Calu3 (cell line): ENCODE data around the gene PDK2. TPM values are rescaled to one million over a fixed set of nuclear protein-coding genes. Genes with fewer than 3 reads are reported as not detected.

ENCODE experiments used
- BruUV-seq: library from RNA; stranded (reverse); fragments of 400-500 nt; replicated peaks from 2 replicates; lab custom pipeline; 2021; lab: Mats Ljungman, UMichigan
- CTCF ChIA-PET: fragments of 300-600 bp; sonication (Branson Sonifier 250); formaldehyde crosslinking; loops from one replicate; lab custom pipeline; 2022; ENCODE audit warnings: antibody characterized with exemption; lab: Charles Lee
- DNase-seq: peaks from one replicate; pipeline ENCODE4 v3.0.0; 2022
- H3K27ac Mint-ChIP-seq: one replicate; pipeline ENCODE4 v1.8.0; 2022; ENCODE audit warnings: mixed read lengths; ENCODE audit not compliant: unreplicated experiment
- H3K27me3 Mint-ChIP-seq: one replicate; pipeline ENCODE4 v1.8.0; 2022; ENCODE audit warnings: mixed read lengths; ENCODE audit not compliant: unreplicated experiment
- H3K36me3 Mint-ChIP-seq: one replicate; pipeline ENCODE4 v1.8.0; 2022; ENCODE audit warnings: mild to moderate bottlenecking, moderate library complexity, mixed read lengths; ENCODE audit not compliant: insufficient read depth, unreplicated experiment
- H3K4me1 Mint-ChIP-seq: one replicate; pipeline ENCODE4 v1.8.0; 2022; ENCODE audit warnings: mild to moderate bottlenecking, low read depth, mixed read lengths; ENCODE audit not compliant: unreplicated experiment
- H3K4me3 Mint-ChIP-seq: one replicate; pipeline ENCODE4 v1.8.0; 2022; ENCODE audit warnings: mild to moderate bottlenecking, low read depth, moderate library complexity, mixed read lengths; ENCODE audit not compliant: unreplicated experiment
- H3K9me3 Mint-ChIP-seq: one replicate; pipeline ENCODE4 v1.8.0; 2022; ENCODE audit warnings: low read depth, mixed read lengths; ENCODE audit not compliant: unreplicated experiment
- intact Hi-C: fragments of 100-400 bp; cut with micrococcal nuclease; formaldehyde crosslinking; loops from one replicate; pipeline ENCODE4 v1.10.0; 2022; ENCODE audit not compliant: unreplicated experiment
- total RNA-seq: library from RNA; stranded (reverse); gene quantifications from 2 replicates; pipeline ENCODE4 v1.2.3, GENCODE V29; 2022
- TF ChIP-seq, protein P1 (sequence below): fragments of 200-600 bp; IDR thresholded peaks from one replicate; pipeline ENCODE4 v1.8.0; 2022; ENCODE audit warnings: antibody characterized with exemption; ENCODE audit not compliant: unreplicated experiment

Gene PDK2
- total RNA-seq, 1 experiment from 2014 or later = 29.5 TPM

DNA sequence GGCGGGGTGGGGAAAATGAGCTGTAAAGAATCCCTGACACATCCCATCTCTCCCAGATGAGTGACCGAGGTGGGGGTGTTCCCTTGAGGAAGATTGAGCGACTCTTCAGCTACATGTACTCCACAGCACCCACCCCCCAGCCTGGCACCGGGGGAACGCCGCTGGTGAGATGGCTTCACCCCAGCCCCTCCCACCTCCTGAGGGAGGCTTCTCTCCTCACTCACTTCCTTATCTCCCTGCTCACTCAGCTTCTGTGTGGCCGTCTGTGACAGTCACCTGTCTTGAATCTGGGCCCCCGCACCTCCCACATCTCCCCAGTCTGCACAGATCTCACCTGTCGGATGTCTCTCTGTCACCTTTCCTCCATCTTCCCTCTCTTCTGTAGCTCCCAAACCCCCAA, 13.4 kb downstream of the PDK2 start:
- CTCF ChIA-PET = interaction anchor here (1.1 to 1.2 kb wide), 2 partner anchors 13 to 14 kb away, joined by 4 read pairs; no protein-coding TSS in a partner anchor
- BruUV-seq = no TSS peak
- H3K27me3 Mint-ChIP-seq = no peaks in the 10 kb centered on the region
- no peaks in the 10 kb centered on the region for H3K4me1 Mint-ChIP-seq
- H3K4me3 Mint-ChIP-seq = no peak overlapping the region
- intact Hi-C loops = no loop called here
- DNase-seq = no peak
- peaks cover 10% of the 10 kb centered on the region for H3K36me3 Mint-ChIP-seq
- TF ChIP-seq, protein P1, sequence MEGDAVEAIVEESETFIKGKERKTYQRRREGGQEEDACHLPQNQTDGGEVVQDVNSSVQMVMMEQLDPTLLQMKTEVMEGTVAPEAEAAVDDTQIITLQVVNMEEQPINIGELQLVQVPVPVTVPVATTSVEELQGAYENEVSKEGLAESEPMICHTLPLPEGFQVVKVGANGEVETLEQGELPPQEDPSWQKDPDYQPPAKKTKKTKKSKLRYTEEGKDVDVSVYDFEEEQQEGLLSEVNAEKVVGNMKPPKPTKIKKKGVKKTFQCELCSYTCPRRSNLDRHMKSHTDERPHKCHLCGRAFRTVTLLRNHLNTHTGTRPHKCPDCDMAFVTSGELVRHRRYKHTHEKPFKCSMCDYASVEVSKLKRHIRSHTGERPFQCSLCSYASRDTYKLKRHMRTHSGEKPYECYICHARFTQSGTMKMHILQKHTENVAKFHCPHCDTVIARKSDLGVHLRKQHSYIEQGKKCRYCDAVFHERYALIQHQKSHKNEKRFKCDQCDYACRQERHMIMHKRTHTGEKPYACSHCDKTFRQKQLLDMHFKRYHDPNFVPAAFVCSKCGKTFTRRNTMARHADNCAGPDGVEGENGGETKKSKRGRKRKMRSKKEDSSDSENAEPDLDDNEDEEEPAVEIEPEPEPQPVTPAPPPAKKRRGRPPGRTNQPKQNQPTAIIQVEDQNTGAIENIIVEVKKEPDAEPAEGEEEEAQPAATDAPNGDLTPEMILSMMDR = no peak
- no peaks in the 10 kb centered on the region for H3K9me3 Mint-ChIP-seq
- no peak overlapping the region for H3K27ac Mint-ChIP-seq

- no TSS peak for BruUV-seq
- no peak overlapping the region for H3K27ac Mint-ChIP-seq
- H3K4me1 Mint-ChIP-seq = no peaks in the 10 kb centered on the region
- no peaks in the 10 kb centered on the region for H3K9me3 Mint-ChIP-seq
- H3K36me3 Mint-ChIP-seq = peaks cover 14% of the 10 kb centered on the region
- peaks cover 5% of the 10 kb centered on the region for H3K27me3 Mint-ChIP-seq
- TF ChIP-seq, protein P1 = no peak
- intact Hi-C loops = no loop called here
- CTCF ChIA-PET = interaction anchor here (1.2 kb wide), 1 partner anchor 12 kb away, joined by 4 read pairs; no protein-coding TSS in a partner anchor
- no peak for DNase-seq
- H3K4me3 Mint-ChIP-seq = no peak overlapping the region
These were observed 14.1 kb downstream of the PDK2 start for GRCh38 chr17:50109207-50109606.

- no TSS peak for BruUV-seq
- H3K4me3 Mint-ChIP-seq = no peak overlapping the region
- intact Hi-C loops = no loop called here
- no peak for DNase-seq
- CTCF ChIA-PET = interaction anchor here (0.6 to 1.2 kb wide), 2 partner anchors 11 to 374 kb away, joined by 3 to 4 read pairs; no protein-coding TSS in a partner anchor
- H3K36me3 Mint-ChIP-seq = peaks cover 14% of the 10 kb centered on the region
- H3K27me3 Mint-ChIP-seq = peaks cover 11% of the 10 kb centered on the region
- no peaks in the 10 kb centered on the region for H3K9me3 Mint-ChIP-seq
- no peaks in the 10 kb centered on the region for H3K4me1 Mint-ChIP-seq
- no peak overlapping the region for H3K27ac Mint-ChIP-seq
- TF ChIP-seq, protein P1 = no peak
These were observed 14.6 kb downstream of the PDK2 start for GRCh38 chr17:50109785-50110184.

DNA sequence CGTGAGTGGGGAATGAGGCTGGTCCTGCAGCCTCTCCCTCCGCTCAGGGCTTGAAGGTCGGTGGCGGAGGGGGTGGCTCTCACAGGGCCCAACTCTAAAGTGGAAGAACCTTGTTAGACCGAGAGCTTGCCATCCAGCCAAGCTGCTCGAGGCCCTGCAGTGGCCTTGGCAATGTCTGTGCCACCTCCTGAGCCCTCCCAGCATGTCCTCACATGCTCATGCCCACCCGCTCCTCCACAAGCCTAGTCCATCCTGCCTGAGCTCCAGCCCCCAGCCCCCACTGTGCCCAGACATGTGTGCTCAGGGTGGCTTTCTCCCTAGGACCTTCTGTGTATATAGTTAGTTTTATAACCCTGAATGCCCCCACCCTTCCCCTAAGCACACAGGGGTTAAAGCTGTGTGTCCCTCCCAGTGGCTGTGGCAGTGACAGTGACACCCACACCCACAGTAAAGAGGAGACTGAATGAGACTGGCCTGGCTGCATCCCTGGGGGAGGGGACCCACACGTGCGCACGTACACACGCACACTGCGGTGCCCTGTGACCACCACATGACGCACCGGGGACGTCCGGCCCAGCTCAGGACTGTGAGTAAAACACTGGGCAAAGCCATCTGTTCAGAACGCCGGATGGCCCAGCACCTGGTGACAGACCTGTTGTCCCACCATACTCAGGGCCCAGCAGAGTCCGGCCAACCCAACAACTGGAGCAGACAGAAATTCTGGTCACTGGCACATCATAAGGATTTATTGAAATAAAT, 15.6 kb downstream of the PDK2 start:
- CTCF ChIA-PET = interaction anchor here (0.7 to 1.4 kb wide), 2 partner anchors 8 to 16 kb away, joined by 3 to 4 read pairs; no protein-coding TSS in a partner anchor
- H3K36me3 Mint-ChIP-seq = peaks cover 18% of the 10 kb centered on the region
- no peak overlapping the region for H3K27ac Mint-ChIP-seq
- H3K27me3 Mint-ChIP-seq = peaks cover 20% of the 10 kb centered on the region
- DNase-seq = no peak
- no peak overlapping the region for H3K4me3 Mint-ChIP-seq
- intact Hi-C loops = no loop called here
- H3K4me1 Mint-ChIP-seq = no peaks in the 10 kb centered on the region
- H3K9me3 Mint-ChIP-seq = no peaks in the 10 kb centered on the region
- TF ChIP-seq, protein P1 = no peak
- TSS peak; percentile 12 for BruUV-seq
